Loucy (cell line): ENCODE measurements around the gene SORCS1.

Source experiments
- H2AFZ ChIP-seq: fragments of 200-600 bp; sonication (generic); 2 replicates; pipeline ENCODE4 v1.6.0; 2016; ENCODE audit warnings: antibody characterized with exemption, mild to moderate bottlenecking, low read length, moderate library complexity
- H3F3A ChIP-seq: fragments of 200-600 bp; 2 replicates; pipeline ENCODE4 v1.6.0; 2016; ENCODE audit warnings: antibody characterized with exemption, low read depth, mild to moderate bottlenecking
- H3K27me3 ChIP-seq: fragments of 200-600 bp; sonication (generic); 2 replicates; pipeline ENCODE4 v1.6.1; 2014; ENCODE audit warnings: low read length, mild to moderate bottlenecking; ENCODE audit not compliant: insufficient read depth, poor library complexity, severe bottlenecking
- H3K36me3 ChIP-seq: fragments of 200-600 bp; sonication (generic); 2 replicates; pipeline ENCODE4 v1.6.1; 2016; ENCODE audit warnings: low read length; ENCODE audit not compliant: insufficient read depth
- H3K4me1 ChIP-seq: fragments of 200-600 bp; sonication (generic); 2 replicates; pipeline ENCODE4 v1.5.1; 2014; ENCODE audit warnings: low read length, mild to moderate bottlenecking; ENCODE audit not compliant: insufficient read depth, poor library complexity, severe bottlenecking
- H3K4me2 ChIP-seq: fragments of 200-600 bp; sonication (generic); 2 replicates; pipeline ENCODE4 v1.6.0; 2014; ENCODE audit warnings: antibody characterized with exemption, low read length, low read depth, mild to moderate bottlenecking; ENCODE audit not compliant: poor library complexity, severe bottlenecking
- H3K4me3 ChIP-seq: fragments of 200-600 bp; sonication (generic); 2 replicates; pipeline ENCODE4 v1.5.1; 2014; ENCODE audit warnings: low read length, mild to moderate bottlenecking, mixed read lengths; ENCODE audit not compliant: poor library complexity, severe bottlenecking
- H3K79me2 ChIP-seq: fragments of 200-600 bp; sonication (generic); 2 replicates; pipeline ENCODE4 v1.6.1; 2014; ENCODE audit warnings: low read length; ENCODE audit not compliant: insufficient read depth
- H3K9ac ChIP-seq: fragments of 200-600 bp; sonication (generic); 2 replicates; pipeline ENCODE4 v1.6.0; 2014; ENCODE audit warnings: mild to moderate bottlenecking, low read depth, low read length, moderate library complexity; ENCODE audit not compliant: poor library complexity, severe bottlenecking
- H3K9me2 ChIP-seq: fragments of 200-600 bp; sonication (generic); replicated peaks from 2 replicates; pipeline ENCODE4 v1.6.1; 2016; ENCODE audit warnings: low read depth, low read length, mixed read lengths
- H3K9me3 ChIP-seq: fragments of 200-600 bp; sonication (generic); 2 replicates; pipeline ENCODE4 v1.6.1; 2014; ENCODE audit warnings: mild to moderate bottlenecking, antibody characterized with exemption, low read length, low read depth; ENCODE audit not compliant: insufficient read depth
- H4K20me1 ChIP-seq: fragments of 200-600 bp; sonication (generic); 2 replicates; pipeline ENCODE4 v1.6.0; 2014; ENCODE audit warnings: antibody characterized with exemption, low read length, mild to moderate bottlenecking; ENCODE audit not compliant: insufficient read depth, poor library complexity, severe bottlenecking
- EZH2phosphoT487 ChIP-seq: fragments of 200-600 bp; IDR thresholded peaks from 2 replicates; pipeline ENCODE4 v1.6.1; 2018; ENCODE audit warnings: antibody characterized with exemption, mild to moderate bottlenecking, moderate library complexity, borderline replicate concordance
- TF ChIP-seq, protein P1 (sequence below): fragments of 200-600 bp; sonication (generic); conservative IDR thresholded peaks from 2 replicates; pipeline ENCODE4 v1.5.1; 2014; ENCODE audit warnings: mild to moderate bottlenecking, antibody characterized with exemption, low read length

SORCS1 gene

DNA sequence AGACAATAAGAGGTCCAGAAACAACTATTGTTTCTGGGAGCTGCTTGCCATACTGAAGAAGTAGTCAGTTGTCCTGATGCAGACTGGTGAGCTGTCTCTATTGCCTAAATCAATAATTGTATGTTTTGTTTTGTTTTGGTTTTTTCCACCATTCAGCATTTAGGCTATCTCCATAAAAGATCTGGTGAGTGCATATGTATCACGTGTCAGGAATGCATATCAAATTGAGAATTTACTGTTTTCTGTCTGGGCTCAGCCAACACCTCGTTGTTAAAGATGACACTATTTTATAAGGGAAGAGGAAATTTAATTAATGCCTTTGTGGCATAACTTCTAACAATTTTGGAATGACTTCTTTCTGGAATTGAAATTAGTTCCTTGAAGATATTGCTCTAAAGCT lies 66.2 kb downstream of the SORCS1 start:
- H4K20me1 ChIP-seq, result no peaks in the 10 kb centered on the region
- no peak overlapping the region for H3K9ac ChIP-seq
- no peaks in the 10 kb centered on the region for H3K36me3 ChIP-seq
- H3K4me1 ChIP-seq, result no peaks in the 10 kb centered on the region
- no peaks in the 10 kb centered on the region for H3K27me3 ChIP-seq
- no peaks in the 10 kb centered on the region for H3K9me3 ChIP-seq
- TF ChIP-seq, protein P1, sequence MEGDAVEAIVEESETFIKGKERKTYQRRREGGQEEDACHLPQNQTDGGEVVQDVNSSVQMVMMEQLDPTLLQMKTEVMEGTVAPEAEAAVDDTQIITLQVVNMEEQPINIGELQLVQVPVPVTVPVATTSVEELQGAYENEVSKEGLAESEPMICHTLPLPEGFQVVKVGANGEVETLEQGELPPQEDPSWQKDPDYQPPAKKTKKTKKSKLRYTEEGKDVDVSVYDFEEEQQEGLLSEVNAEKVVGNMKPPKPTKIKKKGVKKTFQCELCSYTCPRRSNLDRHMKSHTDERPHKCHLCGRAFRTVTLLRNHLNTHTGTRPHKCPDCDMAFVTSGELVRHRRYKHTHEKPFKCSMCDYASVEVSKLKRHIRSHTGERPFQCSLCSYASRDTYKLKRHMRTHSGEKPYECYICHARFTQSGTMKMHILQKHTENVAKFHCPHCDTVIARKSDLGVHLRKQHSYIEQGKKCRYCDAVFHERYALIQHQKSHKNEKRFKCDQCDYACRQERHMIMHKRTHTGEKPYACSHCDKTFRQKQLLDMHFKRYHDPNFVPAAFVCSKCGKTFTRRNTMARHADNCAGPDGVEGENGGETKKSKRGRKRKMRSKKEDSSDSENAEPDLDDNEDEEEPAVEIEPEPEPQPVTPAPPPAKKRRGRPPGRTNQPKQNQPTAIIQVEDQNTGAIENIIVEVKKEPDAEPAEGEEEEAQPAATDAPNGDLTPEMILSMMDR, result no peak
- TF ChIP-seq EZH2phosphoT487, result no peak
- no peaks in the 10 kb centered on the region for H3F3A ChIP-seq
- no peak overlapping the region for H3K4me2 ChIP-seq
- no peak overlapping the region for H2AFZ ChIP-seq
- H3K79me2 ChIP-seq, result no peaks in the 10 kb centered on the region
- H3K9me2 ChIP-seq, result no peaks in the 10 kb centered on the region
- no peak overlapping the region for H3K4me3 ChIP-seq

DNA sequence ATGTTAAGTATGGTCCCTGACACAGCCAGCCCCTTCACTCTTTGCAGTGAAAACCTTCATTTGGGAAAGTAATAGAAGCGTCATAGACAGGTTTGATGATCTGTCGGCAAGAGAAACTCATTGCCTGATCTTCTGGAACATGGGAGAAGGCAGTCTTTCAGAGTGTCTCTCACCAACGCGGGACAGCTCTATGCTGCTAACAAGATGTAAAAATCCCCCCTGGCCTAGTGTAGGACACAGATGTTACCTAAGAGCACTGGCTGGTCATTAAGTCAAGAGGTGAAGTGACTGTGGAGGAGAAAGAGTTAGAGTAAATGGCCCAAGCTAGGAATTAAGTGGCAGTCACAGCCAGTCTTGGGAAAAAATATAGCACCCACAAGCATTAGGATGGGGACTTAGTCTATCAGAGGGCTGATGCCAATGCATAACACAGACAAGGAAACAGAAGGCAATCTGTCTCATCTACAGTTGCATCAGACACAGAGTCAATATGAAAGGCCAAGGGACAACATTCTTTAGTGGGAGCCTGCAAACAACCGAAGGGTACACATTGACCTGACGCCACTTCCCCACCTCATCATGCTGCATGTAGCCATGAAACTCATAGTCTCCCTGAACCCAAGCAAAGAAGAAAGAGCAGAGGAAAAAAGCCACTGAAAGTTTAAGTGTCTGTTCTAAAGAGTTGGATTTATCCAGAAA lies 69.5 kb downstream of the SORCS1 start:
- Histone ChIP-seq H3K9ac (no peak overlapping the region), H3K36me3 (no peaks in the 10 kb centered on the region), H3K79me2 (no peaks in the 10 kb centered on the region), H3K27me3 (no peaks in the 10 kb centered on the region), H4K20me1 (no peaks in the 10 kb centered on the region), H3K9me3 (no peaks in the 10 kb centered on the region), H2AFZ (no peak overlapping the region), H3K4me1 (no peaks in the 10 kb centered on the region), H3K9me2 (no peaks in the 10 kb centered on the region), H3K4me3 (no peak overlapping the region), H3K4me2 (no peak overlapping the region), H3F3A (no peaks in the 10 kb centered on the region)
- TF ChIP-seq, protein P1, result no peak

DNA sequence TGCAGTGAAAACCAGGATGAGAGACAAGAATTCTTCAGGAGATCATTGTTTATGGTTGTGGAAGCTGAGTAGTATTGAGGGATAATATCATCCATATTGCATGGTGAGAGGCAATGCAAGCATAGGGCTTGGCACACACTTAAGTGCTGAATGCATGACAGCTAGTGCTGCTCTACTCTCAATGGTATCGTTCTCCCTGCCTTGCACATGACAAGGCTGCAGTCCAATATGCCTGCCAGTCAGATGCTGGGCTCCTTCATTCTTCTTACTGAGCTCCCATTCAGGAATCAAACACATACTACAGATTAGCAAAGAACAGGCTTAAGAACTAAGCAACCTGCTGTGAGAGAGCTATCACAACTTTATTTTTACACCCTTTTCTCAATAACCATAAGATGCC lies 72.2 kb downstream of the SORCS1 start:
- Histone ChIP-seq H3K79me2 (no peaks in the 10 kb centered on the region), H3K4me2 (no peak overlapping the region), H2AFZ (no peak overlapping the region), H3K27me3 (no peaks in the 10 kb centered on the region), H3K9me3 (no peaks in the 10 kb centered on the region), H3F3A (no peaks in the 10 kb centered on the region), H3K36me3 (no peaks in the 10 kb centered on the region), H3K4me3 (no peak overlapping the region), H3K4me1 (no peaks in the 10 kb centered on the region), H3K9ac (no peak overlapping the region), H3K9me2 (no peaks in the 10 kb centered on the region), H4K20me1 (no peaks in the 10 kb centered on the region)
- TF ChIP-seq EZH2phosphoT487, result no peak
- TF ChIP-seq, protein P1, result no peak
